ENCODE results near the gene GSS.

- TF ChIP-seq POLR2A (IDR thresholded peaks at IDR 0.05): no peak
- TF ChIP-seq CTCF (IDR thresholded peaks at IDR 0.05): no peak
These were observed 40.5 kb downstream of the GSS start for GRCh38 chr20:34915131-34915530.

Measured in esophagus squamous epithelium (tissue), 4 donors.